Measurements from ENCODE around the gene TRMT6.

DNA sequence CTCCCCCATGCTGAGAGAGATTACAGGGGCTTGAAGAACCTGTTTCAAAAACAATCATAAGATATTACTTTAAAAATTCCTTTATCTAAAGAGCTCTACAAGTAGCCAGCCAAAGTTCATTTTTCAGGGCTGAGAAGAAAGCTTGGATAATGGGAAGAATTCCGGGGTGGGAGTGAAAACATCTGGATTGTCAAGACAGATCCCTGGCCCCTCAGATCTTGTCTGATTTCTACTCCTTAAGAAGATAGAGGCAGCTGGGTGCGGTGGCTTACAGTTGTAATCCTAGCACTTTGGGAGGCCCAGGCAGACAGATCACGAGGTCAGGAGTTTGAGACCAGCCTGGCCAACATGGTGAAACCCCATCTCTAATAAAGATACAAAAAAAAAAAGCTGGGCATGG is 24.8 kb downstream of the TRMT6 start:
- no peak for TF ChIP-seq ESRRG (CRISPR knock-in tag; IDR thresholded peaks at IDR 0.05)
- TF ChIP-seq PATZ1 (CRISPR knock-in tag; IDR thresholded peaks at IDR 0.05; ENCODE audit: borderline replicate concordance) = no peak
- no peak for TF ChIP-seq ZFP3 (CRISPR knock-in tag; IDR thresholded peaks at IDR 0.05)
- TF ChIP-seq RARB (CRISPR knock-in tag; IDR thresholded peaks at IDR 0.05) = no peak
- TF ChIP-seq PPARA (CRISPR knock-in tag; IDR thresholded peaks at IDR 0.05; ENCODE audit: borderline replicate concordance) = no peak
- no peak for TF ChIP-seq ZNF70 (CRISPR knock-in tag; IDR thresholded peaks at IDR 0.05)
- no peak for TF ChIP-seq BACH2 (CRISPR knock-in tag; IDR thresholded peaks at IDR 0.05; ENCODE audit: borderline replicate concordance)
- TF ChIP-seq ARNTL (CRISPR knock-in tag; IDR thresholded peaks at IDR 0.05; ENCODE audit: borderline replicate concordance, low read depth) = no peak
- TF ChIP-seq, protein P1, sequence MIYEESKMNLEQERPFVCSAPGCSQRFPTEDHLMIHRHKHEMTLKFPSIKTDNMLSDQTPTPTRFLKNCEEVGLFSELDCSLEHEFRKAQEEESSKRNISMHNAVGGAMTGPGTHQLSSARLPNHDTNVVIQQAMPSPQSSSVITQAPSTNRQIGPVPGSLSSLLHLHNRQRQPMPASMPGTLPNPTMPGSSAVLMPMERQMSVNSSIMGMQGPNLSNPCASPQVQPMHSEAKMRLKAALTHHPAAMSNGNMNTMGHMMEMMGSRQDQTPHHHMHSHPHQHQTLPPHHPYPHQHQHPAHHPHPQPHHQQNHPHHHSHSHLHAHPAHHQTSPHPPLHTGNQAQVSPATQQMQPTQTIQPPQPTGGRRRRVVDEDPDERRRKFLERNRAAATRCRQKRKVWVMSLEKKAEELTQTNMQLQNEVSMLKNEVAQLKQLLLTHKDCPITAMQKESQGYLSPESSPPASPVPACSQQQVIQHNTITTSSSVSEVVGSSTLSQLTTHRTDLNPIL (CRISPR knock-in tag; IDR thresholded peaks at IDR 0.05; ENCODE audit: low read depth) = no peak

All from SK-N-SH treated with all-trans-retinoic acid at 6 μM for 48 hours (cell line).